Measurements from ENCODE around the gene HAS3.

The HAS3 gene

DNA sequence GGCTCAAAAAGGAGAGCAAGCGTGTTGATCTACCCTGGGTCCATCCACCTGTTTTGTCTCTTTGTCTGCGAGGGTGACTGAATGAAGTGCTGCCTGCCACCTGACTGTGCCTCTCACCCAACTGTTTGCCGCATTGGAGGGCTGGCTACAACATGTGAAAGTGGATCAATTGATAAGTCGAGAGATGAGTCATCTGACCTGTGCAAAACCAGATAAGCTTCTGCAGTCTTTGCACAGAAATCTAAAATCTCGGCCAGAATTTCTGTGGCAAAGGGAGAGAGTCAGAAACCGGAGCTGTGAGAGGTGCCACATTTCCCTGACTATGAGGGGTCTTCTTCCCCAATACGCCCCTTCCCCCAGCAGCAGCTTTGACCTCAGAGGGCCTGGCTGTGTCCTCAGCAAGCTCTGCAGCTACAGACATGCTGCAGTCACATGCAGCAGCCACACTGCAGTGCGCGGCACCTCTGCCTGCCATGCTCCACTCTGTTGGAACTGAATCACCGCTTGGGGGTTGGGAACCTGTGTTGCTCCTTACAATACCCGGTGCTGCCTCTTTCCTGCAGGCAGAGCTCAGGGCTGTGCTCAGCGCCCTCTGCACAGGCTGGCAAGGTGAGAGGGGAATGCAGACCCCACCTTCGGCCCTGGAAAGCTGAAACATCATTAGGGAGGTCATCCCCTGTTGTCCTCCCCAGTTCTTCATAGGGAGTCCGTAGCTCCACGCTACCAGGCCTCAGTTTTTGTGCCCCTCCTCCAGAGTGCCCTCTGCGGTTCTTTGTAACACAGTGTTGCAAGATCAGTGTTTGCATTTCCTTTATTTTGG is 16.2 kb upstream of the HAS3 start:
- no peak for DNase-seq

GRCh38 chr16:69093974-69094373 is 11.5 kb upstream of the HAS3 start:
- no peak for DNase-seq

- no peak for DNase-seq
Observed at GRCh38 chr16:69094501-69094900, 11.0 kb upstream of the HAS3 start.

DNA sequence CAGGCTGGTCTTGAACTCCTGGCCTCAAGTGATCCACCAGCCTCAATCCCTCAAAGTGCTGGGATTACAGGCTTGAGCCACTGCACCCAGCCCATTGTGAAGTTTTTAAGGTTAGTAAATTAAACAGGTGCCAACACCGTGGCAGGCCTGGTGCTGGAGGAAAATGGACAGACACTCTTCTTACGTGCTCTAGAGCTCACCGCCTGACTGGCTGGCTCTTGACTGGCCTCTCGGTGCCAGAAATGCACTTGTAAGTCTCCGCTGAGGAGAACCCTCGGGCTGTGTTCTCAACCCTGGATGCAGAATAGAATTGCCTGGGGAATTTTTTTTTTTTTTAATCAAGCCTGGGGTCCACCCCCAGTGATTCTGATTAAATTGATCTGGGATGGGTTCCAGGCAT is 10.3 kb upstream of the HAS3 start:
- DNase-seq, result no peak

- no peak for DNase-seq
Observed at GRCh38 chr16:69100071-69100691, 5.3 kb upstream of the HAS3 start.

DNA sequence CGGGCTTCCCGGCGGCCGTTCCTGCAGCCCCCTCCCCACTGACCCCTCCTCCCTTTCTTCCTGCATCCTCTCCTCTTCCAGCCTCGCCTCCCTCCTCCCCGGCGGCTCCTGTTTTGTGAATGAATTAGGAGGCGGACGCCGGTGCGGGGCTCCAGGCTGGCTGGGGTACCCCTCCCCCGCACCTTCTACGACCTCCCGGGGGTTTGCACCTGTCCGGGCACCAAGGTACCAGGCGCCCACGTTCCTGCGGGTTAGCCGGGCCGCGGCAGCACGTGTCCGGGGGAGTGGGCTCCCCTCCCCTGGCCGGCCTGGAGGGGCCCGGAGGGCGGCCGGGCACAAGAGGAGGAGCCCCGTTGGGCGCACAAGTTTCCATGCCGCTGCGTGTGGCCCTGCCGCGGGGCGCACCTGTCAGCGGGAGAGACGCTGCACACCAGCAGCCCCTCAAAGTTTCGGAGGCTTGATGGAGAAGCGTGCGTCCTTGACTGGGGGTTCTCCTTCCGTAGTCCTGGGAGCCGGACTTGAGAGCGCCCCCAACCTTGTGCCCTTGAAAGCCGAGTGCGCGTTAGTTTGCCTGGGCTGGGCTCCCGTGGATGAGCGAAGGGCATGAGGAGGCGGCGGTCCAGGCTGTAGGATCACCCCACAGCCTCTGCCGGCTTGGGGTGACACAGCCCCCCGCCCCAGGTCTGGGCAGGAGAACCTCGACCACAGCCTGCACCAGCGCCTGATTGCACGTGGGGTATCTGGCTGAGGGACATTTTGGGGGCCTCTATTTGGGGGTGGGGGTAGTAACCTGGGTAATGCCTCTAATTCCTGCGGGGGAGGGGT is 1.2 kb downstream of the HAS3 start:
- DNase-seq, result peak; percentile 21

DNA sequence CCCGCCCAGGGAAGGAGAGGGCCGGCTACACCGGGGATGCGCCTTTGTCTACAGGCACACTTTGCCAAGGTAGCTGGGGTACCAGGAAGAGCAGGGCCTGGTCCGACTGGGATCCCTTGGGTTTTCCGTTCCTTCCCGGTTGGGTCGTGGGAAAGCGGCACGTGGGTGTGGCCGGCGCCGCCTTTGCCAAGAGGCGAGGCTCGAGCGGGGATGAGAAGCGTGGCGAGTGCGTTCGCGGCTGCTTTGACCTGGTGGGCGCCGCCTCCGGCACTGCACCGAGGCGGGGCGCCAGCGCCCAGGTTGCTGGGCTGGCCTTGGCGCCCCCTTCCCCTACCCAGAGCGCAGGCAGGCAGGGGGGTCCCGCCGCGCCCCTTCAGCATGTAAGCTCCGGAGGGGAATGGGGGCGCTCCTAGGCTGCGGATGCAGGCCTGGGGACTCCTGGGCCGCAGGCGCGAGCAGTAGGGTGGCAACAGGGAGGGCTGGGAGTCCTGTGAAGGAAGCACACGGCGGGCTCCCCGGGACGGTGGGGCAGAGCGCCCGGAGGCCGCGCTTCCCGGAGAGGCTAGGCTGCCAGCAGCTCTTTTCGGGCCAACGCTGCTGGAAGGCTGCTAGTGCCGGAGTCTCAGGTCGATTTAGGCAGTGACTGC is 2.0 kb downstream of the HAS3 start:
- no peak for DNase-seq

- no peak for DNase-seq
Observed at GRCh38 chr16:69108064-69108904, 2.8 kb downstream of the HAS3 start.

GRCh38 chr16:69108905-69109252 is 3.4 kb downstream of the HAS3 start:
- no peak for DNase-seq

GRCh38 chr16:69109486-69110270 is 4.2 kb downstream of the HAS3 start:
- no peak for DNase-seq

DNA sequence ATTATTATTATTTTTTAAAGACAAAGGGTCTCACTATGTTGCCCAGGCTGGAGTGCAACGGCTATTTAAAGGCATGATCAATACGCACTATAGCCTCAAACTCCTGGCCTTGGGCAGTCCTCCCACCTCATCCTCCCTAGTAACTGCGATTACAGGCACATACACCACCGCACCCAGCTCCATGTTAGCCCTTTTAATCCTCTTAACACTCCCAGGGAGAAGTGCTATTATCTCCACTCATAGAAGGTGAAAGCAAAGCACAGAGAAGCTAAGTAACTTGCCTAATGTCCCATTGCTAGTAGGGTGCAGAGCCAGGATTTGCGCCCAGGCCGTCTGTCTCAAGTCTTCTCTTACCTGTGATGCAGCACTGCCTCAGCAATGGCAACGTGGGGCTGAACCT is 5.0 kb downstream of the HAS3 start:
- no peak for DNase-seq

GRCh38 chr16:69111216-69111875 is 5.9 kb downstream of the HAS3 start:
- no peak for DNase-seq

DNA sequence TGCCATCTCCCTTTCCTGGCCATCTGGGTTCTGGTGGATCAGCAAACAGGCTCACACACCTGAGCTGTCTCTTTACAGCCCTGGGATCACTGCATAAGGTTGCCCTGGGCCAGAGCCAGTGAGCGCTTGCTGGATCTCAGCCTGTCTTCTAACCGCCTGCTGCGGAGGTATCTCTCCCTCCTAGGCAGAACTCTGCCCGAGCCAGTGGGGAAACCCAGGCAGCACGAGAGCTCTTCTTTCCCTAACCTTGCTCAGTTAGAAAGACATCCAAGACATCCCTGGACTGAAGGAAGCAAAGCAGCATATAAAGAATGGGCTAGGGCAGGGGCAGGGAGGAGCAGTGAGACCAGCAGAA is 6.4 kb downstream of the HAS3 start:
- no peak for DNase-seq

DNA sequence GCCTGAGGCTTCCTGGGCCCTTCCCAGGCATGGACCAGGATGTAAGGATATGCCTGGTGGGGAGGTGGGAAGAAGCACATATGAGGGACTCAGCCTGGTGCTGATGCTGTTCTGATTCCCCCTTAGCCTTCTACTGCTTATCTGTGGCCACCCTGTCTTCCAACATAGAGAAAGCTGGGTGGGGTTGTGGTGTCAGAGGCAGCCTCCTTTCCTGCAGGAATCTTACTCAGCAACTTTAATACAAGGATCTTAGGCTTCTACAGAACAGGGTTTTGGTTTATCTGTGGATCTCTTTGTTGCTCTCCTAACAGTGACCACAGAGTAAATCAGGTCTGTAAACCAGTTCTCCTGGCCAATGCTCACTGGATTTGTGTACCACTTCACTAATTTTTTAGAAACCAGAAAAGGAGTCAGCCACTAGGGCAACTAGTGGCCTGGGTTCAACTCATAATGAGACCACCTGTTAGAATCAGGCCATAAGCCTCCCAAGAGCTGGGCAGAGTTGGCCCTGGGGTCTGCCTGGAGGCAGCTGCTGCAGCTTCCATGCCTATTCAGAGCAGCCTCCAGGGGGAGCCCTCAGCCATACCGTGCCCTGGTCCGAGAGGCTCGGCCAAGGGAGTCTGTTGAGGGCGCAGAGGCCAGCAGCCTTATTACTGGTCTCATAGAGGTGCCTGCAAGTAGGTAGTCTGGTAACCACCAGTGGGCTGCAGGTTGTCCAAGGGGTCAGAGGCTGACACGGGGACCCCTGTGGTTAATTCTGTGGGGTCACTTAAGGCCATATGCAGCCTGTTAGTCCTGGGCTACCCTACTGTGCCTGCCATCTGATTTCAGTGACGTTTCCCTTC is 7.1 kb downstream of the HAS3 start:
- peak; percentile 76 for DNase-seq

DNA sequence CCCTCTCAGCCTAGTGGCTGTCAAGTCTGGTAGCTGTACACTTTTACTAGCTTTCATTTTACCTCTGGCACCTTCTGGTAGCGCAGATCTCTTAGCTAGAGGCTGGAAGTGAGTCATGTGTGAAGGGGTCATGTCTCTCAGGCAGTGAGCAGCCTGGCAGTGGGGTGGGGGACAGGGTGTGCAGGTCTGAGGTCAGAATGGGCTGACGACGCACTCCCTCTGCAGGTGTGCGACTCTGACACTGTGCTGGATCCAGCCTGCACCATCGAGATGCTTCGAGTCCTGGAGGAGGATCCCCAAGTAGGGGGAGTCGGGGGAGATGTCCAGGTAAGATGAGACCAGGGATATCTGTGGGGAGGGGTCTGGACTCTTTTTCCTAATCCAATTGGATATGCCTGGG is 7.8 kb downstream of the HAS3 start:
- DNase-seq, result no peak

DNA sequence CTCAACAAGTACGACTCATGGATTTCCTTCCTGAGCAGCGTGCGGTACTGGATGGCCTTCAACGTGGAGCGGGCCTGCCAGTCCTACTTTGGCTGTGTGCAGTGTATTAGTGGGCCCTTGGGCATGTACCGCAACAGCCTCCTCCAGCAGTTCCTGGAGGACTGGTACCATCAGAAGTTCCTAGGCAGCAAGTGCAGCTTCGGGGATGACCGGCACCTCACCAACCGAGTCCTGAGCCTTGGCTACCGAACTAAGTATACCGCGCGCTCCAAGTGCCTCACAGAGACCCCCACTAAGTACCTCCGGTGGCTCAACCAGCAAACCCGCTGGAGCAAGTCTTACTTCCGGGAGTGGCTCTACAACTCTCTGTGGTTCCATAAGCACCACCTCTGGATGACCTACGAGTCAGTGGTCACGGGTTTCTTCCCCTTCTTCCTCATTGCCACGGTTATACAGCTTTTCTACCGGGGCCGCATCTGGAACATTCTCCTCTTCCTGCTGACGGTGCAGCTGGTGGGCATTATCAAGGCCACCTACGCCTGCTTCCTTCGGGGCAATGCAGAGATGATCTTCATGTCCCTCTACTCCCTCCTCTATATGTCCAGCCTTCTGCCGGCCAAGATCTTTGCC is 9.0 kb downstream of the HAS3 start:
- no peak for DNase-seq

DNA sequence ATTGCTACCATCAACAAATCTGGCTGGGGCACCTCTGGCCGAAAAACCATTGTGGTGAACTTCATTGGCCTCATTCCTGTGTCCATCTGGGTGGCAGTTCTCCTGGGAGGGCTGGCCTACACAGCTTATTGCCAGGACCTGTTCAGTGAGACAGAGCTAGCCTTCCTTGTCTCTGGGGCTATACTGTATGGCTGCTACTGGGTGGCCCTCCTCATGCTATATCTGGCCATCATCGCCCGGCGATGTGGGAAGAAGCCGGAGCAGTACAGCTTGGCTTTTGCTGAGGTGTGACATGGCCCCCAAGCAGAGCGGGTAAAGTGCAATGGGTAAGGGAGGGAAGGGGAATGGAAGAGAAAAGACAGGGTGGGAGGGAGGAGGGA is 9.5 kb downstream of the HAS3 start:
- no peak for DNase-seq

GRCh38 chr16:69115361-69115760 is 9.9 kb downstream of the HAS3 start:
- no peak for DNase-seq

DNA sequence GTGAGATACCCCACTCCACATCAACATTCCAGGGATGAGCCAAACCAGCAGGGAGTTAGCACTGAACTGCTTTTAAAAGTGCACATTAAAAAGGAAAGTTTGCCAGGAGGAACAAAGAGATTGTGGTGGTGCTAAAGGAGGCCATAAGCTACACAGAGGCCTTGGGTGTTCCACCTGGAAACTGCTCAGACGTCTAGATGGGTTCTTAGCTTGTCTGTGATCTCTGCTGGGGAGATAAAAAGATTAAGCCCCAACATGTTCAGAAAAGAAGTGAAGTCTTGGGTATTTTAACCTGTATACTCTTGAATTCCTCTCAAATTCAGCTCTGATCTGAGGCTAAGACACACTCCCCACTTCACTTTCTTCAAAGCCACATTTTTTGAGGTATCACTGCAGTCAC is 10.4 kb downstream of the HAS3 start:
- DNase-seq, result no peak
